Coronary artery (tissue), 2 donors: ENCODE measurements around the gene TMC2.
A peak's percentile ranks its signal among the peaks of the same experiment; 100 is the strongest.

Experiments used
- DNase-seq: peaks from one replicate; pipeline ENCODE4 v3.0.0-alpha.2; 2017; ENCODE audit warnings: low spot score
- H3K27ac ChIP-seq, 2 donors: fragments of 200-600 bp; sonication (generic); one replicate each; pipeline ENCODE4 v1.5.1; 2016 to 2019
- H3K4me3 ChIP-seq: fragments of 200-600 bp; sonication (generic); 2 replicates; pipeline ENCODE4 v1.5.1; 2016; ENCODE audit warnings: mild to moderate bottlenecking, moderate library complexity
- CTCF ChIP-seq: fragments of 200-600 bp; sonication (generic); IDR thresholded peaks from one replicate; pipeline ENCODE4 v1.5.1; 2019; ENCODE audit warnings: antibody characterized with exemption

TMC2 gene

GRCh38 chr20:2509794-2510193 is 26.6 kb upstream of the TMC2 start:
- TF ChIP-seq CTCF = no peak
- no peak for DNase-seq
- Histone ChIP-seq H3K4me3 (peak overlapping the region; percentile 96), H3K27ac (no peak overlapping the region)

GRCh38 chr20:2515203-2515602 is 21.2 kb upstream of the TMC2 start:
- Histone ChIP-seq H3K4me3 (no peak overlapping the region), H3K27ac (no peak overlapping the region)
- no peak for TF ChIP-seq CTCF
- no peak for DNase-seq

- TF ChIP-seq CTCF = no peak
- Histone ChIP-seq H3K4me3 (no peak overlapping the region), H3K27ac (no peak overlapping the region)
- no peak for DNase-seq
These were observed 20.0 kb upstream of the TMC2 start for GRCh38 chr20:2516399-2516798.

GRCh38 chr20:2518096-2518495 is 18.3 kb upstream of the TMC2 start:
- no peak for DNase-seq

GRCh38 chr20:2518558-2518957 is 17.8 kb upstream of the TMC2 start:
- no peak for DNase-seq
- no peak overlapping the region for H3K4me3 ChIP-seq
- H3K27ac ChIP-seq = no peak overlapping the region
- TF ChIP-seq CTCF = no peak

More at GRCh38 chr20:2518096-2518495, 18.3 kb upstream of the TMC2 start:
- Histone ChIP-seq H3K4me3 (no peak overlapping the region), H3K27ac (no peak overlapping the region)
- TF ChIP-seq CTCF = no peak

GRCh38 chr20:2519115-2519809 is 17.1 kb upstream of the TMC2 start:
- Histone ChIP-seq H3K4me3 (no peak overlapping the region), H3K27ac (no peak overlapping the region)
- DNase-seq = no peak
- no peak for TF ChIP-seq CTCF

- Histone ChIP-seq H3K27ac (no peak overlapping the region), H3K4me3 (no peak overlapping the region)
- no peak for DNase-seq
- TF ChIP-seq CTCF = no peak
These were observed 15.8 kb upstream of the TMC2 start for GRCh38 chr20:2520617-2521016.
